GM15510 (cell line): ENCODE results near the gene ARL10.

Experiments
- POLR2A ChIP-seq: IDR thresholded peaks from 3 replicates; pipeline ENCODE4 v1.6.1; 2011; ENCODE audit warnings: borderline replicate concordance; ENCODE audit not compliant: insufficient read length; ENCODE audit errors: extremely low read depth

Gene ARL10

DNA sequence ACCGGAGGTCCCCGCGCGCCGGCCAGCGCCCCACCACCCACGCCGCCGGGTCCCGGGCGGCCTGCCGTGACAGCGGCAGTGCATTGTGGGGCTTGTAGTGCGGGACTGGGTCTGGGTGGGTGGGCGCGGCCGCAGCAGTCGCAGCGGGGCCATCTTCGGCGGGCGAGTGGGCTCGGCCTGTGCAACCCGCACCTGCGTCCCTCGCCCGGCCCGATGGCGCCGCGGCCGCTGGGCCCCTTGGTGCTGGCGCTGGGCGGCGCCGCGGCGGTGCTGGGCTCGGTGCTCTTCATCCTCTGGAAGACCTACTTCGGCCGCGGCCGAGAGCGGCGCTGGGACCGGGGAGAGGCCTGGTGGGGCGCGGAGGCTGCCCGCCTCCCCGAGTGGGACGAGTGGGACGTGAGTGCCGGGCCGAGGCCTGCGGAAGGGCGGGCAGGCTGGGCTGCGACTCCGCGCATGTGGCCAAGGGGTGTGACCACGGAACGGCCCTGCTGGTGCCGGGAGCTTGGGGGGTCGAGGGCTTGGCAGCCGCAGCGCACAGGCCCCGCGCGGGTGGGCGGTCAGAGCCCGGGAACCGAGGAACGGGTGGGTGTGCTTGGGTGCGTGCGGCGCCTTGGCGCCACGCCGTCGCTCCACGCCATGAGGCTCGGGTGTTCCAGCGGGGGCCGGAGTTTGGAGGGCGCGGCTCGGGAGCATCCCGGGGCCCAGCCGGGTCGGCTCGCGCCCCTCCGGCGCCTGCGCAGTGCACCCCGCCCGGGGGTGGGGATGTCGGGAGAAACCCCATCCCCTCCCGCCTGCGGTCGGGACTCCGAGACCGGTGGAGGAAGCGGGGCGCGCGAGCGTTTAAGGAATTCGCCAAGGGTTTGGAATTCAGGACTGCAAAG is at the start of gene ARL10:
TSS of gene ARL10 (plus strand) at position 137 of the 881 bp plus-strand sequence. CDS start at position 214, 77 bp downstream.
- TF ChIP-seq POLR2A = peak; percentile 54

- TF ChIP-seq POLR2A = no peak
These were observed 47.5 kb upstream of the ARL10 start for GRCh38 chr5:176317534-176318374.

DNA sequence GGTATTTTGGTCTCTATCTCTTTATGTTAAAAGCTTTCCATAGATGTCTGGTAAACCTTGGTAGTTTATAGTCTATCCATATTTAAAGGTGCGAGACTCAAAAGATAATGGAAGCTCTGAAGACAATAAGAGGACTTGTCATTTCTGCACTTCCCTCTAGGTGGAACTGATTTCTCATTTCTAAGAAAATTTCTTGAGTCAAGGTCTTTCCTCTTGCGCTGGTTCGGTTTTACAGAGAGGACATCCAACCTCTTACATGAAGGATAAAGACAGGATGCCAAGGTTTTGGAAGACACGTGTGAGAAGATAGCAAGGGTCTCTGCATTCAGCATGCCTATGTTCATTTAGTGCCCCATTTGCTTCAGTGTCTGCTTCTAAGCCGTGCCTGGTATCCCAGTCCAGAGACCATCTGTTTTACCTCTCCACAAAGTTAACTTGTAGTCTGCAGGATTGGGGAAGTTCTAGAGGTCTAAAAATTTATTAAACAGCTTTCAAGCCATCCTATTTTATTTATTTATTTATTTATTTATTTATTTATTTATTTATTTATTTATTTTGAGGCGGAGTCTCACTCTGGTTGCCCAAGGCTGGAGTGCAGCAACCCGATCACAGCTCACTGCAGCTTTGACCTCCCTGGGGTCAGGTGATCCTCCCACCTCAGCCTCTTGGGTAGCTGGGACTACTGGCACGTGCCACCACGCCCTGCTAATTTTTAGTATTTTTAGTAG is 45.3 kb upstream of the ARL10 start:
- no peak for TF ChIP-seq POLR2A

- no peak for TF ChIP-seq POLR2A
These were observed 44.7 kb upstream of the ARL10 start for GRCh38 chr5:176320577-176320976.

GRCh38 chr5:176334031-176334770 is 31.1 kb upstream of the ARL10 start:
- TF ChIP-seq POLR2A = no peak

- TF ChIP-seq POLR2A = no peak
These were observed 27.4 kb upstream of the ARL10 start for GRCh38 chr5:176337913-176338312.

GRCh38 chr5:176339304-176339703 is 26.0 kb upstream of the ARL10 start:
- no peak for TF ChIP-seq POLR2A

DNA sequence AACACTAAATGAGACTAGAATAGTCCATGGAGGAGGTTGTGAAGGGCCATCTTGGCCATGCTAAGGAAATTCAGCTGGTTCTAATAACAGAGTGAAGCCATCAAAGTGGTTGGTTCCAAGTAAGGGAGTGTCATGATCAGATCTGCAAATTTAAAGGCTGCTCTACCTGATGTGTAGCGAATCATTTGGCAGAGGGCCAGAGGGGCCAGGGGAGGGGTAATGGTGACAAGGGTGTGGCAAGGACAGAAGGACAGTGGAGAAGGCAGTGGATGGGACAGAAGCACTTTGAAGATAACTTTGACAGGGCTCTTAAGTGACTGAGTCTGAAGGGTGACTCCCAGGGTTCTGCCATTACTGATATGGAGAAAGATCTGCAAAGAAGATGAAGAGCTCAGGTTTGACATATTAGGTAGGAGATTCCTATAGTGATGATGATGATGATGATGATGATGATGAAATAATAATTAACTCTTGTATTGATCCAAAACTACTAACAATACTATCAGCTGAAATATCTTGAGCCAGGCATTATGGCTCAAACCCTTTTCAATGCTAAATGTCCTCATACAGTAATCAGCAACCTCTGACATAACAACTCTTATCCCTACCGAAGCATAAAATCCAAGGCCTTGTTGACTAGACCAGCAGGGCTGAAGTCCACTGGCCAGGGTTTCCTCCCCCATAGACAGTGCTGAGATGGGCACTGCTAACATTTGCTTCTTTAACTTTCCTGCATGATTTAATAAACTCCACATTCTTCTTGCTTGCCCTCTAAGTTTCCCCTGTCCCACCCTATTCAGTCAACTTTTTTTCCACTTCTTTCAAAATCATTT is 23.7 kb upstream of the ARL10 start:
- TF ChIP-seq POLR2A = no peak

GRCh38 chr5:176342158-176342483 is 23.2 kb upstream of the ARL10 start:
- TF ChIP-seq POLR2A = no peak

DNA sequence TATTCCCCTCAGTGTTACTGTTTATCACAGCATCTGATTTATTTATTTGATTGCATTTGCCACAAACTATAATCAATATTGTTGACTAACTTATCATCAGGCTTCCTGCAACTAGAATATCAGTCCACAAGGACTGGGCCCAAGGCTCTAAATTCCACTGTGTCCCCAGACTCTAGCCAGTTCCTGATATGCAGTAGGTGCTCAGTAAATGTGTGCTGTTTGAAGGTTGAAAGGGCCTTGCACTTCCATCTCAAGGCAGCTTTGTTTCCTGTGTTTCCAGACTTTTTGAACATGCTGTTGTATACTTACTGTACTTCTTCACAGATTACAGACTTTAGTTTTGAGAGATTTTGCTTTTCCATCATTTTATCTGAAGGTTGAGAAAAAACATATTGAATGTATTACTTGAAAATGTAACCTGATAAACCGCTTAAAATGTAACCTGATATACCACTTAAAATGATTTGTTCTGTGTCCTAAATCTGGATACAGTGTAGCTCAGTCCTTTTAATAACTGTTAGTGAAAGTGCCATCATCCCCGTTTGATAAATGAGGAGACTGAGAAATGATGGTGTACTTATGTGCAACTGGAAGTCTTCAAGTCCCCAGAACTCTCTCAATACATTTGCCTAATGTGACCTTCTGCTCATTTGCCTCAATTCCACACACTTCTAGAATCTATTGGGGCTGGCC is 22.4 kb upstream of the ARL10 start:
- TF ChIP-seq POLR2A = no peak

DNA sequence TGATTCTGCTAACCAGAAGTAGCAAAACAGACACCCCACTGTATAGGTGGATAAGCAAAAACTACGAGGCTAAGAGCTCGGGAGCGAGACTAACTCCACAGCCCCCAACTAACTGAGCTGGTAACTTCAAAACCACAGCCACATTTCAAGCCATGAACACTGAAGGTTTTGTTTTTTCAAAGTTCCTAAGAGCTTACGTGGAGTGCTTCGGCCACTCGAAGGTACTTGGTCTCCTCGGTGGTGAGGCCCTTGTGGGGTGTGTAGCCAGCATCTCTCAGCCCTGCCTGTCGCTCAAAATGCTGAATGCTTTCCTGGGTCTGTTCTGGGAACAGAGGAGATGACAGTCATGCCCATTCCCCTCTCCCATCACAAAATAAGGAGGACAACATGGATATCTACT is 14.9 kb upstream of the ARL10 start:
- no peak for TF ChIP-seq POLR2A

DNA sequence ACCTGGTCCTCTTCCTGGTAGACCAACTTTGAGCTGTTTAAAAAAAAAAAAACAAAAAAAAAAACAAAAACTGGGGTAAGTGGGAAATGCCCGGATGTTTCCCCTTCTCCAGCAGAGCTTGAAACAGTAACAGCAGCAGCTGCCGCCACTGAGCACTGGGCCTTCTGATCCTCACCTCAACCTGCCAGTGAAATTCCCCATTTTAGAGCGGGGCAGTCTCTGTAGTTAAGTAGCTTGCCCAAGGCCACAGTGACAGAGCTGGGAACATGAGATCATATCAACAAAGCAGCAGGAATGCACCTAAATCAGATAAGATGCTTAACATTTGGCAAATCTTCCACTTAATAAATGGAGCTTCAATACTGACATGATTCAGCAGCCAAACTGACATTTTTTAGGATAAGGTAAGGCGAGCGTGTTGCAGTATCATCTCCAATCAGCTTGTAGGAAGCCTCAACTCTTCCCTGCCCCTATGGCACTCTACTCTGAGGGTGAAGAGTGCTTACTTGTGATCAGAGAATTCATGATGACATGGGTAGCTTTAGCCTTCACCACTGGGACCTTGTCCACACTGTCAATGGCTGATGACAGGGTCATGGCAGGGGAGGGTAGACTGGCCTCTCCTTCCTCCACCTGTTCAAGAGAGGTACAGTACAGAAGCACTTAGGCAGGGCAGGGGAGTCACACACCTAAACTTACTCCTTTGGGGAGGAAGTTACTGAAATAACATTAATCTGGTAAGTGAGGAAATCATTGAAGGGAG is 13.0 kb upstream of the ARL10 start:
- TF ChIP-seq POLR2A = no peak

DNA sequence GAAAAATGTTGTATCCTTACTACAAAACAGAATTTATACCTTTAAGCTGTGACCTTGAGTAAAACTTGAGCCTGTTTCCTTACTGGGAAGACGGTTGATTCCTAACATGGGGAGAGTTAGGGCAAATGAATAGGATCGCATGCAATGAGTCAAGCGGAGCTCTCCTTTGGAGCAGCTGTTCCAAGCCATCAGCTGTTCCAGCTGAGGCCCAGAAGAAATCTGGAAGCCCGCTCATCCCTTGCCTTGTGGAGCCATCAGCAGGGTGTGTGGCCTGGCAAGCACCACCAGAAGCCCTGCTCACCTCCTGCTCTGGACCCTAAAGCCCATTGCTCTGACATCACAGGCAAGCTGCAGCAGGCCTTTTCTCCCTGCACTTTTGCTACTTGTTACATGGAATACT is 11.8 kb upstream of the ARL10 start:
- no peak for TF ChIP-seq POLR2A
